CD4-positive, alpha-beta T cell (primary cell): ENCODE measurements around the gene GARIN5A. TPM values are rescaled to one million over a fixed set of nuclear protein-coding genes. Genes with fewer than 3 reads are reported as not detected.

Experiments used
- ATAC-seq: fragments of 200-7000 bp; cut with Tn5 transposase; one replicate; pipeline ENCODE4 v1.10.0; 2022; ENCODE audit warnings: mild to moderate bottlenecking; ENCODE audit not compliant: poor library complexity
- CTCF ChIA-PET: fragments of 350-600 bp; sonication (Branson Sonifier 250); formaldehyde crosslinking; loops from one replicate; lab custom pipeline; 2021; ENCODE audit warnings: antibody characterized with exemption, inconsistent platforms; lab: Charles Lee
- POLR2A ChIA-PET: fragments of 350-600 bp; sonication (Branson Sonifier 250); formaldehyde crosslinking; loops from one replicate; lab custom pipeline; 2021; ENCODE audit warnings: antibody characterized with exemption, inconsistent platforms; lab: Charles Lee
- DNase-seq, 14 experiments: peaks; one replicate each; pipeline ENCODE4 v3.0.0-alpha.2; 2013 to 2020; ENCODE audit warnings: mixed read lengths in 2 of 14
- H3K27ac ChIP-seq, 2 donors: one replicate each; pipeline versions ENCODE4 v1.5.1 to v1.7.0; 2013; ENCODE audit warnings: low read length in 2 of 2, low read depth in 1 of 2, mild to moderate bottlenecking in 1 of 2
- H3K27me3 ChIP-seq, 2 experiments: 1 replicate in 1 of 2; 2 replicates in 1 of 2; pipeline versions ENCODE4 v1.6.1 to v1.7.0; 2013; ENCODE audit warnings: low read length in 2 of 2, control low read depth in 1 of 2, mild to moderate bottlenecking in 1 of 2, moderate library complexity in 1 of 2; ENCODE audit not compliant: insufficient read depth in 2 of 2, control insufficient read depth in 1 of 2
- H3K36me3 ChIP-seq: one replicate; pipeline ENCODE4 v1.6.1; 2013; ENCODE audit warnings: low read length, control low read depth; ENCODE audit not compliant: insufficient read depth
- H3K4me1 ChIP-seq: one replicate; pipeline ENCODE4 v1.6.1; 2013; ENCODE audit warnings: low read length, control low read depth; ENCODE audit not compliant: insufficient read depth
- H3K4me3 ChIP-seq: one replicate; pipeline ENCODE4 v1.5.1; 2013; ENCODE audit warnings: mild to moderate bottlenecking, low read length, moderate library complexity
- H3K9me3 ChIP-seq, 2 experiments: 1 replicate in 1 of 2; 2 replicates in 1 of 2; pipeline versions ENCODE4 v1.6.1 to v1.7.0; 2013; ENCODE audit warnings: low read length in 2 of 2, mild to moderate bottlenecking in 2 of 2, control low read depth in 1 of 2, moderate library complexity in 1 of 2; ENCODE audit not compliant: control insufficient read depth in 1 of 2, insufficient read depth in 1 of 2
- H3K27ac Mint-ChIP-seq: one replicate; pipeline ENCODE4 v1.8.0; 2020; ENCODE audit warnings: mixed read lengths
- H3K27me3 Mint-ChIP-seq: one replicate; pipeline ENCODE4 v1.8.0; 2021; ENCODE audit warnings: mixed read lengths
- H3K36me3 Mint-ChIP-seq: one replicate; pipeline ENCODE4 v1.8.0; 2021; ENCODE audit warnings: low read depth, mixed read lengths
- H3K4me1 Mint-ChIP-seq: one replicate; pipeline ENCODE4 v1.8.0; 2021; ENCODE audit warnings: low read depth, mixed read lengths
- H3K4me3 Mint-ChIP-seq: one replicate; pipeline ENCODE4 v1.8.0; 2020; ENCODE audit warnings: mild to moderate bottlenecking, mixed read lengths
- H3K9me3 Mint-ChIP-seq: one replicate; pipeline ENCODE4 v1.8.0; 2020; ENCODE audit warnings: mixed read lengths
- CTCF ChIP-seq: fragments of 200-600 bp; IDR thresholded peaks from one replicate; pipeline ENCODE4 v1.8.0; 2022; ENCODE audit warnings: antibody characterized with exemption, mild to moderate bottlenecking
- intact Hi-C, 2 experiments: fragments of 100-400 bp; cut with DNase I in 1 of 2; cut with micrococcal nuclease in 1 of 2; formaldehyde crosslinking; loops; one replicate each; pipeline versions ENCODE4 v1.15.1 to v1.9.0; 2023 to 2025; cut with DNase I, micrococcal nuclease
- total RNA-seq, 174 experiments: library from RNA in 2 of 174; stranded (reverse) in 2 of 174; gene quantifications; one replicate each; pipeline ENCODE4 v1.2.3 and lab custom pipeline; 2021 to 2026

Gene GARIN5A
- total RNA-seq, 2 experiments from 2014 or later: 0.50 TPM; not detected in 1

GRCh38 chr19:50512112-50512998 lies 35.7 kb upstream of the GARIN5A start:
- CTCF ChIA-PET: interaction anchor here (1.8 kb wide), 1 partner anchor 44 kb away, joined by 5 read pairs; no protein-coding TSS in a partner anchor

DNA sequence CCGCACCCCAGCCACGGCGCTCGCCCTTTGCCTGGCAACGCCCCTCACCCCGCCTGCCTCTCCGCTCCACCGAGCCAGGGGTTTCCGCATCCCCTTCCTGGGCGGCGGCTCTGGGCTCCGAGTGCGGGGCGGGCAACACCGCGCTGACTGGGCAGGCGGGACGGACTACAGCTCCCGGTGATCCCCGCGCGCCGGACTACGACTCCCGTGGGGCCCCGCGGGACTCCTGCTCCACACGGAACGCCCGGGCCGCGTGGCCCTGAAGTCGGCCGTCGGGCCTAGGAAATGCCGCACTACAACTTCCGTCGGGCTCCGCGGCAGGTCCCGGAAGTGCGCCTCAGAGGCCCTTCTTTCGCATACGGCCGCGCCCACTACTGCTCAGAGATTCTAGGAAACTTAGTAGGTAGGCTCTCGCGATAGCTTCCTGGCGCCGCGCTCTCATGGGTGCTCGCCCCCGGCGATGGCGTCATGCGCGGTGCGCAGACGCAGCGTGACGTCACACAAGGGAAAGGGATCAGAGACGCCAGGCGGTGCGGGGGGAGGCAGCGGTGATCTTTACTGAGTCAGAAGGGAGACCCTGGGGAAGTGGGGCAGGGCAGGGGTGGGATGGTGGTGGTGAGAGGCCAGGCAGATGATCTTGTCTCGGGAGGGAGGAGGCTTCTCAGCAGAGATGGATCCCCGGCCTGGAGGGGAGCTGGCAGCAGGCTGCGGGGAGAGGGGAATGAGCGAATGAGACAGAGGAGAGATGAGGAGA lies 34.6 kb upstream of the GARIN5A start, which contains the start of gene JOSD2:
TSS of gene JOSD2 (minus strand) at position 123 of the 754 bp plus-strand sequence. CDS start 760 bp downstream, outside the sequence.
- H3K27ac Mint-ChIP-seq: peak within 1 kb of the TSS; percentile 89

More at GRCh38 chr19:50512112-50512998, 35.7 kb upstream of the GARIN5A start:
- TF ChIP-seq CTCF: no peak
- no peak for DNase-seq
- no peaks in the 10 kb centered on the region for H3K9me3 Mint-ChIP-seq
- peaks cover 23% of the 10 kb centered on the region for H3K4me1 ChIP-seq
- no peak overlapping the region for H3K4me3 Mint-ChIP-seq
- H3K27ac Mint-ChIP-seq: peak overlapping the region; percentile 89
- intact Hi-C loops: loop anchor here in 1 of 2 experiments (5.0 kb wide), 4 partner anchors 80 to 1080 kb away; partner anchors contain the start of genes CTU1 and MYBPC2
- peak overlapping the region; percentile 79 for H3K4me3 ChIP-seq
- H3K36me3 ChIP-seq: no peaks in the 10 kb centered on the region
- POLR2A ChIA-PET: interaction anchor here (1.1 to 1.9 kb wide), 5 partner anchors 37 to 291 kb away, joined by 3 to 19 read pairs (median 9); no protein-coding TSS in a partner anchor
- H3K27me3 ChIP-seq: peaks cover 0 to 4% of the 10 kb centered on the region in 2 experiments
- peaks cover 0 to 15% of the 10 kb centered on the region in 2 experiments for H3K9me3 ChIP-seq
- no peak for ATAC-seq
- H3K36me3 Mint-ChIP-seq: peaks cover 5% of the 10 kb centered on the region
- H3K27ac ChIP-seq: no peak overlapping the region
- H3K27me3 Mint-ChIP-seq: peaks cover 10% of the 10 kb centered on the region
- peaks cover 15% of the 10 kb centered on the region for H3K4me1 Mint-ChIP-seq

More for the DNA sequence above, 34.6 kb upstream of the GARIN5A start, which contains the start of gene JOSD2:
- Histone ChIP-seq H3K27ac (peak within 1 kb of the TSS; percentile 63 to 91), H3K9me3 (peaks cover 0 to 15% of the 10 kb centered on the region in 2 experiments), H3K36me3 (no peaks in the 10 kb centered on the region), H3K4me3 (peak within 1 kb of the TSS; percentile 79), H3K4me1 (peaks cover 23% of the 10 kb centered on the region), H3K27me3 (peaks cover 0 to 4% of the 10 kb centered on the region in 2 experiments)
- TF ChIP-seq CTCF: no peak
- Mint-ChIP-seq H3K4me1 (peaks cover 15% of the 10 kb centered on the region), H3K4me3 (peak within 1 kb of the TSS; percentile 95), H3K36me3 (peaks cover 5% of the 10 kb centered on the region), H3K27me3 (peaks cover 6% of the 10 kb centered on the region), H3K9me3 (no peaks in the 10 kb centered on the region)
- ChIA-PET POLR2A (interaction anchor here (0.5 to 1.9 kb wide), 15 partner anchors 27 to 938 kb away, joined by 3 to 19 read pairs (median 5); partner anchors contain the start of genes NR1H2 and POLD1), CTCF (interaction anchor here (1.0 to 1.8 kb wide), 3 partner anchors 45 to 154 kb away, joined by 4 to 5 read pairs (median 5); no protein-coding TSS in a partner anchor)
- peak; percentile 91 for ATAC-seq
- DNase-seq: peak; percentile 94 to 100 (median 96)
- intact Hi-C loops: loop anchor here (1.0 to 5.0 kb wide), 10 partner anchors 35 to 1081 kb away; partner anchors contain the start of genes EMC10 (in 2 of the 2), GARIN5A (in 2 of the 2), CTU1 (in 1 of the 2) and MYBPC2 (in 1 of the 2)
